Naive B cell (primary cell): ENCODE results near the gene UBE2E2. TPM values are rescaled to one million over a fixed set of nuclear protein-coding genes. Genes with fewer than 3 reads are reported as not detected.
A peak's percentile ranks its signal among the peaks of the same experiment; 100 is the strongest.

Experiments used
- ATAC-seq, 2 donors: fragments of 150-1000 bp; cut with Tn5 transposase; 2 replicates each; pipeline ENCODE4 v1.10.0; 2021; ENCODE audit warnings: low read depth in 2 of 2, mild to moderate bottlenecking in 2 of 2, moderate library complexity in 2 of 2
- DNase-seq: peaks from one replicate; pipeline ENCODE4 v3.0.0; 2022
- H3K27ac Mint-ChIP-seq, 6 donors: one replicate each; pipeline ENCODE4 v1.8.0; 2020 to 2022; ENCODE audit warnings: mild to moderate bottlenecking in 6 of 6, mixed read lengths in 6 of 6, moderate library complexity in 5 of 6, inconsistent platforms in 2 of 6
- H3K27me3 Mint-ChIP-seq, 3 donors: one replicate each; pipeline ENCODE4 v1.8.0; 2021 to 2022; ENCODE audit warnings: mixed read lengths in 3 of 3, mild to moderate bottlenecking in 1 of 3
- H3K36me3 Mint-ChIP-seq, 2 donors: one replicate each; pipeline ENCODE4 v1.8.0; 2020 to 2022; ENCODE audit warnings: mixed read lengths in 2 of 2, inconsistent platforms in 1 of 2, mild to moderate bottlenecking in 1 of 2
- H3K4me1 Mint-ChIP-seq, 3 donors: one replicate each; pipeline ENCODE4 v1.8.0; 2020 to 2022; ENCODE audit warnings: mixed read lengths in 3 of 3, inconsistent platforms in 1 of 3, mild to moderate bottlenecking in 1 of 3, moderate library complexity in 1 of 3
- H3K4me3 Mint-ChIP-seq, 8 donors: one replicate each; pipeline ENCODE4 v1.8.0; 2020 to 2022; ENCODE audit warnings: mild to moderate bottlenecking in 8 of 8, mixed read lengths in 8 of 8, moderate library complexity in 8 of 8, inconsistent platforms in 2 of 8
- H3K9me3 Mint-ChIP-seq, 7 donors: one replicate each; pipeline ENCODE4 v1.8.0; 2020 to 2022; ENCODE audit warnings: mixed read lengths in 7 of 7, mild to moderate bottlenecking in 5 of 7, inconsistent platforms in 2 of 7, moderate library complexity in 1 of 7
- polyA plus RNA-seq, 6 donors: library from polyadenylated mRNA; unstranded; fragments of 300-500 nt; fragmentation: Illumina TruSeq; gene quantifications; one replicate each; pipeline ENCODE4 v1.2.3, GENCODE V29; 2021; ENCODE audit warnings: low read depth in 6 of 6

UBE2E2 gene
- polyA plus RNA-seq, 6 donors from 2014 or later: 101 to 162 (median 121) TPM

DNA sequence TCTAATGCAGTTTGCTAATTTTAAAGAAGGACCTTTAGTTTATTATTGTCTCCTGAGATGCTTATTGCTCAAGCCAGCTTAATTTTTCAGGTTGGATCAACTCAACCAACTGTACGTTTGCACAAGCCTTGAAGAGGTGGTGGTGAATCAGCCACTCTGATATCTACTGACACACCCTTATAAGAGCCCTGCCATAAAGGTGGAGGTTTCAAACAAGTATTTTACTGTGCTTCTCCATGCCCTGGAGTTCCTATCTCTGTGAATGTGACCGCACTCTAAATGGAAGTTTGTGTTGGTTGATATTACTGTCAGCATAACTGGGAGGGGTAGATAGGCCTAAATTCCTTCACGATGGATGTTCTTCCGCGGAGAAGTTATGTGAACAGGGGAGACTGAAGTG is 305.3 kb downstream of the UBE2E2 start:
- H3K4me3 Mint-ChIP-seq: no peak overlapping the region
- no peak overlapping the region for H3K27ac Mint-ChIP-seq
- no peak for ATAC-seq
- H3K9me3 Mint-ChIP-seq: peaks cover 0 to 2% (median 0%) of the 10 kb centered on the region in 7 donors
- no peaks in the 10 kb centered on the region for H3K27me3 Mint-ChIP-seq
- peaks cover 0 to 4% (median 0%) of the 10 kb centered on the region in 3 donors for H3K4me1 Mint-ChIP-seq
- DNase-seq: no peak
- peaks cover 8 to 22% of the 10 kb centered on the region in 2 donors for H3K36me3 Mint-ChIP-seq

DNA sequence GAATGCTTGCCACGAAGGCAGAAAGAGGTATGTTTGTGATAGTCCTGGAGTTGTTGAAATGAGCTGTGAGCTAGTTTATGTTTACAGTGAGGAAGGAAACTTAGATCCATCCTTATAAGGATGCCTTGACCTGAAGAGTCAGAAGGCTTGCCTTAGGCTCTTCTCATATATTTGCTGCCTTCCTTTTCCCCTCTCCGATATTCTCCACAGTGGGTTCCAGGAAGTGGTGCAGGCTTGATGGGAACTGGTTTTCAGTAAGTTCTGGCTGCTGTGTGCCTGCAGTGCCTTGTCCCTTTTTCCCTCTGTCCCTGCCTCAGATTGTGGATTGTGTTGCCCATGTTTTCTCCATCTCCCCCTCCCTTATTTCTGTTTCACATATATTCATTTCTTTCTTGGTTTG is 315.3 kb downstream of the UBE2E2 start:
- Mint-ChIP-seq H3K4me3 (no peak overlapping the region), H3K4me1 (peaks cover 37 to 48% (median 42%) of the 10 kb centered on the region in 3 donors), H3K36me3 (peaks cover 0 to 5% of the 10 kb centered on the region in 2 donors), H3K27me3 (no peaks in the 10 kb centered on the region), H3K9me3 (no peaks in the 10 kb centered on the region), H3K27ac (peak overlapping the region in 4 of 6 donors; percentile 52 to 89 (median 73))
- ATAC-seq (no peak), DNase-seq (no peak)

DNA sequence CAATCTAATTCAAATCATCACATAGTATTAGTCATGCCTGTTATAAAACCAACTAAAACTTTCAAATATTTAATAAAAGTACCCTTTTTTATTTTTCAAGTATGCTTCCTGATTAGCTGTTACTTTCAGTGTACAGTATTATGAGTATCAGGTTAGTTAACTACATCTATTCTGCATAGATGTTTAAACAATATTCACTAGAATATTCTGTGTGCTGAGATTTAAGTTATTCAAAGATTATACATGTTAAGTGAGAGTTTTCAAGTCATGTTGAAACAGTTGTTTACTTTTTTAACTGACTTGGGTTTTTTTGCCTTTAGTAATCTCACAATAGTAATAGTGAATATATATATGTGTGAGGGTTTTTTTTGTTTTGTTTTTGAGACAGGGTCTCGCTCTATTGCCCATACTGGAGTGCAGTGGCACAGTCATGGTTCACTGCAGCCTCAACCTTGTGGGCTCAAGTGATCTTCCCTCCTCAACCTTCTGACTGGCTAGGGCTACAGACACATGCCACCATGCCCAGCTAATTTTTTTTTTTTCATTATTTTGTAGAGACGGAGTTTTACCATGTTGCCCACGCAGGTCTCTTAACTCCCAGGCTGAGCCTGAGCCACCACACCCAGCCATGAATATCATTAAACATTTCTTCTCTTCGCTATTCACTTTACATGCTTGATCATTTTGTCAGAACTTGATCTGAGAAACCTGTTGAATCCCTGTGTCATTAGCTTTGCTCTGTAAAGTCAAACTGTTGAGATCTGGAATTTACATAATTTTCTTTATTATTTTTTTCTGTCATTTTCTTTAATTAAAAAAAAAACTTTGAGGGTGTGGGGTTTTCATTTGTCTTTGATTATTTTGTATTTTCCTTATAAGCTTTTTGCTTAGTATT is 316.4 kb downstream of the UBE2E2 start:
- H3K27me3 Mint-ChIP-seq: no peaks in the 10 kb centered on the region

DNA sequence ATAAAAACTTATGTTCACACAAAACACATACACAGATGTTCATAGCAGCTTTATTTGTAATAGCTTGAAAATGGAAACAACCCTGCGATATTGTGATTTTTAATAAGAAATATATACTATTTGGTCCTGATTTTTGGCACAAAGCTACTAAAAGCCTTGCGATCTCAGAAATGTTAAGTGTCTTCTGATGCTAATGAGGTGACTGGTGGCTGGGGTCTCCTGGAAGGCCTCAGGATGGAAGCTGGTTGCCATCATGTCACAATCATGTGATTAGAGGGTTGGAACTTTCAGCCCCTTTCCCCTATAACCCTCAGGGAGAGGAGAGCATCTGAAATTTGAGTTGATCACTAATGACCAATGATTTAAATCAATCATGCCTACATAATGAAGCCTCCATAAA is 324.2 kb downstream of the UBE2E2 start:
- no peak overlapping the region for H3K27ac Mint-ChIP-seq
- H3K27me3 Mint-ChIP-seq: no peaks in the 10 kb centered on the region
- no peaks in the 10 kb centered on the region for H3K9me3 Mint-ChIP-seq
- ATAC-seq: no peak
- DNase-seq: no peak
- H3K4me3 Mint-ChIP-seq: no peak overlapping the region
- no peaks in the 10 kb centered on the region for H3K36me3 Mint-ChIP-seq
- H3K4me1 Mint-ChIP-seq: peaks cover 35 to 47% (median 42%) of the 10 kb centered on the region in 3 donors

More for the DNA sequence above, 316.4 kb downstream of the UBE2E2 start:
- Mint-ChIP-seq H3K4me1 (peaks cover 40 to 46% (median 44%) of the 10 kb centered on the region in 3 donors), H3K36me3 (peaks cover 0 to 5% of the 10 kb centered on the region in 2 donors), H3K27ac (peak overlapping the region in 4 of 6 donors; percentile 8 to 85 (median 44)), H3K4me3 (peak overlapping the region in 7 of 8 donors; percentile 34 to 71 (median 49)), H3K9me3 (no peaks in the 10 kb centered on the region)
- DNase-seq (peak; percentile 15), ATAC-seq (peak; percentile 89 to 93)

DNA sequence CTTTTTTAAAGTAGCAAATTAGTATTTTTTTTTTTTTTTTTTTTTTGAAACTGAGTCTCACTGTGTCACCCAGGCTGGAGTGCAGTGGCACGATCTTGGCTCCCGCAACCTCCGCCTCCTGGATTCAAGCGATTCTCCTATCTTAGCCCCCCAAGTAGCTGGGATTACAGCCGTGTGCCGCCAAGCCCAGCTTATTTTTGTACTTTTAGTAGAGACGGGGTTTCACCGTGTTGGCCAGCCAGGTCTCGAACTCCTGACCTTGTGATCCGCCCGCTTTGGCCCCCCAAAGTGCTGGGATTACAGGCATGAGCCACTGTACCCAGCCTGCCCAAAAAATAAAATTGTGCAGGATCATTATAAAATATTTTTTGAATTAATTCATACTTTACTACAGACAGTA is 330.5 kb downstream of the UBE2E2 start:
- peaks cover 0 to 16% of the 10 kb centered on the region in 2 donors for H3K36me3 Mint-ChIP-seq
- H3K9me3 Mint-ChIP-seq: no peaks in the 10 kb centered on the region
- ATAC-seq: no peak
- no peak overlapping the region for H3K27ac Mint-ChIP-seq
- H3K4me3 Mint-ChIP-seq: no peak overlapping the region
- DNase-seq: no peak
- no peaks in the 10 kb centered on the region for H3K27me3 Mint-ChIP-seq
- peaks cover 21 to 25% (median 23%) of the 10 kb centered on the region in 3 donors for H3K4me1 Mint-ChIP-seq

DNA sequence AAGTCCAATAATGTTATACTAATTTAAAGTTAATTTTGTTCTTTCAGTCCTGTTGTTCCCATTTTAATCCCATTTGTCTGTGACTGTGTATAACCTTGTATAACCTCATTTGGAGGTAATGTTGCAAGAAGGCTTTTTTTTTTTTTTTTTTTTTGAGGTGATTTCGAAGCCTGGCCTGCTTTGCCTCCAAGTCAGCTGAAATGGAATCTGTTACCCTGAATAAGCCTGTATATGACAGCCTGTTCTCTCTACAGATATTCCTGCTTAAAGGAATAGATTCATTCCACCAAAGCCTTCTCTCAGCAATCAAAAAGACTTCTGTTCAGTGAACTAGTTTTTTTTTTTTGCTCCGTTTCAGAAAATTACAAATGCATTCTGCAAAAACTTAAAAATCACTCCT is 330.9 kb downstream of the UBE2E2 start:
- H3K27ac Mint-ChIP-seq: no peak overlapping the region
- DNase-seq: no peak
- no peaks in the 10 kb centered on the region for H3K27me3 Mint-ChIP-seq
- H3K4me1 Mint-ChIP-seq: peaks cover 18 to 21% (median 19%) of the 10 kb centered on the region in 3 donors
- ATAC-seq: no peak
- no peak overlapping the region for H3K4me3 Mint-ChIP-seq
- H3K36me3 Mint-ChIP-seq: peaks cover 0 to 16% of the 10 kb centered on the region in 2 donors
- H3K9me3 Mint-ChIP-seq: no peaks in the 10 kb centered on the region

DNA sequence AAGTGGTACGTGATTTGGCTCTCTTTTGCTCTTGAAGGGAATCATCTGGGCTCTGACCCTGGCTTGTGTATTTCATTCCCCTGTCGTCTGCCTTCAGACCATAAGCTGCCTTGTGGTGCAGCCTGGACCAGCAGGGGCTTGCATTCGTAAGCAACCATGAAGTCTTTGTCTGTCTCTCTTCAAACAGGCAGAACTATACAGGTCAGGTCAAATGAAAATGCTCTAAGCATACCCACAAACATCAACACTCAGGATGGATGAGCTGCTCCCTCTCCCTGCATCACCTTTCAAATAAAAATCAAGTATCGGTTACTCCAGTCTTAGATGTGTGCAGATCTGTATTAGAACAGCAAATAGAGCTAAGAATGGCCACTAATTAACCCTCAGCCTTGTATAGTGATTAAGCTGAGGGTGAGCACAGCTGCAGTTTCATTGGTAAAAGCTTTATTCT is 334.0 kb downstream of the UBE2E2 start:
- no peak for ATAC-seq
- peaks cover 0 to 16% of the 10 kb centered on the region in 2 donors for H3K36me3 Mint-ChIP-seq
- no peaks in the 10 kb centered on the region for H3K27me3 Mint-ChIP-seq

DNA sequence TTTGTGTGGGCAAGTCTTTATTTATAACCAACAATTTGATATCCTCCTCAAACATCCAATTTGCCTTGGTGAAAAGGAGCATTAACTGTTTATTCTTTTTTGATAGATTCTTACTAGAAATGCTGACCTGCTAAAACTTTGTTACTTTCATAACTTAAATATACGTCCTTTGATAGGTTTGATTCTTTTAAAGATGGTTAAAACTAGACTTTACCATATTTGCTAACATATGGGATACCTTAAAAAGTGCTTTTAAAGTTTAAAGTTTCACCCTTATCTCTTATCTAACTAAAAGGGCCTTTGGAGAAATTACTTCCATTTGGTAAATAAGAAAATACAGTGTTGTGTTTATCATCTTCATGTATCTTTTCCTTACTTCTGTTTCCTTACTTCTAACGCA is 336.1 kb downstream of the UBE2E2 start:
- ATAC-seq: no peak
- Mint-ChIP-seq H3K27me3 (no peaks in the 10 kb centered on the region), H3K4me3 (no peak overlapping the region), H3K36me3 (peaks cover 0 to 16% of the 10 kb centered on the region in 2 donors), H3K9me3 (peaks cover 0 to under 1% (median 0%) of the 10 kb centered on the region in 7 donors), H3K27ac (no peak overlapping the region), H3K4me1 (peaks cover 3 to 8% (median 7%) of the 10 kb centered on the region in 3 donors)
- no peak for DNase-seq

More for the DNA sequence above, 334.0 kb downstream of the UBE2E2 start:
- H3K4me3 Mint-ChIP-seq: no peak overlapping the region
- DNase-seq: no peak
- H3K4me1 Mint-ChIP-seq: peaks cover 3 to 8% (median 3%) of the 10 kb centered on the region in 3 donors
- H3K9me3 Mint-ChIP-seq: no peaks in the 10 kb centered on the region
- H3K27ac Mint-ChIP-seq: peak overlapping the region in 2 of 6 donors; percentile 13 to 23

DNA sequence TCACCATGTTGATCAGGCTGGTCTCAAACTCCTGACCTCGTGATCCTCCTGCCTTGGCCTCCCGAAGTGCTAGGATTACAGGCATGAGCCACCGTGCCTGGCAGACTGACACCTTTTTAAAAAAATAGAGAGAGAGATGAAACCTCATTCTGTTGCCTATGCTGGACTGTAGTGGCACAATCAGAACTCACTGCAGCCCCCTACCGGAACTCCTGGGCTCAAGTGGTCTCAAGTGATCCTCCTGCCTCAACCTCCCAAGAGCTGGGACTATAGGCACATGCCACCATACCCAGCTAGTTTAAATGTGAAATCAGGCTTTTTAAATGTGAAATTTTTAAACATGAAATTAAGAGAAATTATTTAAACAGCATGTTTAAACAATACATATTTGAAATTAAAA is 337.5 kb downstream of the UBE2E2 start:
- H3K27ac Mint-ChIP-seq: no peak overlapping the region

DNA sequence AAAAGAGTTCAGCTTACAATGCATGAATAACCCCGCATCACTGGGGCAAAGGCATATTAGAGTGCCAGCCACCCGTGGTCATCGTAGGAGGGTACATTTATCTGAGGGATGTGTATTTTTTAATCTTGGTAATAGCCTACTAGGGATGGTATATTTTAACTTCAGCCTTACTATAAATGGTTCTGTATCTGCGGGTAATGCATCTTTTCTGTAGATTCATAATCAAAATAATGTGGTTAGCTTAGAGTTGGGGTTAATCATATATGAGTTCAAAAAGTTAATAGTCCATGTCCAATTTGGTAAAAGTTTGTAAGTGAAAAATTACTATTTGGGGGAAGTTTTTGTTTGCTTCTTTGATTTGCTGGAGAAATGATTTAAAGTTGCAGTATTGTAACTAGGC is 339.0 kb downstream of the UBE2E2 start:
- Mint-ChIP-seq H3K27ac (no peak overlapping the region), H3K4me1 (peaks cover 4 to 12% (median 5%) of the 10 kb centered on the region in 3 donors), H3K27me3 (no peaks in the 10 kb centered on the region), H3K4me3 (no peak overlapping the region), H3K9me3 (peaks cover 0 to 1% (median 0%) of the 10 kb centered on the region in 7 donors), H3K36me3 (peaks cover 0 to 6% of the 10 kb centered on the region in 2 donors)
- DNase-seq (no peak), ATAC-seq (no peak)

More for the DNA sequence above, 337.5 kb downstream of the UBE2E2 start:
- peaks cover 4 to 12% (median 7%) of the 10 kb centered on the region in 3 donors for H3K4me1 Mint-ChIP-seq
- H3K4me3 Mint-ChIP-seq: no peak overlapping the region
- no peaks in the 10 kb centered on the region for H3K27me3 Mint-ChIP-seq
- peaks cover 0 to 9% of the 10 kb centered on the region in 2 donors for H3K36me3 Mint-ChIP-seq
- H3K9me3 Mint-ChIP-seq: peaks cover 0 to 1% (median 0%) of the 10 kb centered on the region in 7 donors
- DNase-seq (no peak), ATAC-seq (no peak)

DNA sequence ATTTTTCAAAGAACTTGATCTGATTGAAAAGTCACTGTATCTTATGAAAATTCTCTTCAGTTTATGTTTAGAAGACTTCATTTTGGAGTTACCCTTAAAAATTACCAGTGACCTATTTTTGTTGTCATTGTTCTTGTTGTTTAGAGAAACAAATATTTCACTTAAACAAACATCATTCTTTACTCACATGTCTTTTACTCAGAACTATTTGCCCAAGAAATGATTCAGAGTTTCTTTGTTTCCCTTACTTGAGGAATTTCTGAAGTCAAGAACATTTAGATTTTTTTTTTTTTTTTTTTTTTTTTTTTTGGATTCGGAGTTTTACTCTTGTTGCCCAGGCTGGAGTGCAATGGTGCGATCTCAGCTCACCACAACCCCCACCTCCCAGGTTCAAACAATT is 343.1 kb downstream of the UBE2E2 start:
- no peaks in the 10 kb centered on the region for H3K36me3 Mint-ChIP-seq
- DNase-seq (no peak), ATAC-seq (no peak)
- no peak overlapping the region for H3K27ac Mint-ChIP-seq
- H3K4me1 Mint-ChIP-seq: peaks cover 18 to 39% (median 24%) of the 10 kb centered on the region in 3 donors
- no peaks in the 10 kb centered on the region for H3K27me3 Mint-ChIP-seq
- H3K4me3 Mint-ChIP-seq: no peak overlapping the region
- peaks cover 0 to 1% (median 0%) of the 10 kb centered on the region in 7 donors for H3K9me3 Mint-ChIP-seq

DNA sequence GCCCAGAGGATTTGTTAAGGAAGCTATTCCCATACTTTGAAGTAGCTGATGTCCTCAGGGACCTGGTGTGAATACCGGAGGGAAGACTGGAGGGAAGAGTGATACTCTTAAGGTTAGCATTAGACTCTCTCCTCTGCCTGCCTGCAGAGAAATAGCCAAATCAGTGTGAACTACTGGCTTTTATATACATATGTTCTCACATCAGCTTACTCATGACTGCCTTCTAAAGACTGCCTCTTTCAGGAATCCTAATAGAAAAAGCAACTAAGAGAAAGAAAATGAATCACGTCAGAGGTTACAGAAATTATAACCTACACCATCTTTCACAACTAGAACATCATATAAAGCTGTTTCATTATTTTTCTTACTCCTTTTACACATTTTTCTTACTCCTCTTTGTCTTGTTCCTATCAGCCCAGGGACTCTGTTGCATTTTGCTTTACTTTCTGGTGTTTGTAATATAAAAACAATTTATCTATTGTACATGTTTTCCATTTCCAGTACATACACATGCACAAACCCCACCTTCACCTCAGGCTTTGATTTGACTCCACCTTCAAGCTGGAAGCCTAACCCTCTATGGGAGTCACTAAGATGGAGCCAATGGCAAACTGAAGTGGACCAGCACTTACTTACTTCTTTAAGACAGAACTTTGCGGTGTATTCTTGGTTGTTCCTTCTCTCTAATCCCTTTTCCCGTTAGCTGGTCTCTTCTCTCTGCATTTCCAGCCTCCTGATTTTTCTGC is 345.0 kb downstream of the UBE2E2 start:
- DNase-seq: no peak
- no peaks in the 10 kb centered on the region for H3K36me3 Mint-ChIP-seq
- H3K27me3 Mint-ChIP-seq: no peaks in the 10 kb centered on the region
- peak overlapping the region in 1 of 8 donors; percentile 22 for H3K4me3 Mint-ChIP-seq
- ATAC-seq: no peak
- H3K4me1 Mint-ChIP-seq: peaks cover 19 to 38% (median 24%) of the 10 kb centered on the region in 3 donors
- H3K27ac Mint-ChIP-seq: peak overlapping the region in 3 of 6 donors; percentile 25 to 76 (median 39)
- peaks cover 0 to 1% (median 0%) of the 10 kb centered on the region in 7 donors for H3K9me3 Mint-ChIP-seq

DNA sequence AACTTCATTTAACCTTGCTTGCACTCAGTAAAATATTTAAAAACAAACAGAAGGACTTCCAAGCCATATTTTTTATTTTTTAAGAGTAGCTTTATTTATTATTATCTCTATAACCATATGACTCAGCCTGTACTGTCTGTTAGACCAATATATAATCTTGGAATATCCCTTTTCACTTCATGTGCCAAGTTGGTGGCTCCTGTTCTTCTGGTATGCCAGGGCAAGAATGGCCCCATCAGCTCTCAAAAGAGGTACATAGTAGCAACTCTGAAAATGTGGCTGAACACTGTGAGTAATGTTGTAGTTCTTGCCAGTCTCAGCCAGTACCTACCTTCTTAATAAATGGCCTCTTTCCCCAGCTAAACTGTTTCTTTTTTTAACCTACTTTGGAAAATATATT is 345.6 kb downstream of the UBE2E2 start:
- H3K27me3 Mint-ChIP-seq: no peaks in the 10 kb centered on the region
- H3K27ac Mint-ChIP-seq: peak overlapping the region in 2 of 6 donors; percentile 0 to 23
- DNase-seq: no peak
- peaks cover 19 to 38% (median 24%) of the 10 kb centered on the region in 3 donors for H3K4me1 Mint-ChIP-seq
- no peaks in the 10 kb centered on the region for H3K36me3 Mint-ChIP-seq
- H3K4me3 Mint-ChIP-seq: no peak overlapping the region
- peaks cover 0 to 1% (median 0%) of the 10 kb centered on the region in 7 donors for H3K9me3 Mint-ChIP-seq
- no peak for ATAC-seq
